Sigmoid colon (tissue), 4 donors: ENCODE measurements around the gene TMEM129.

Experiments
- EP300 ChIP-seq, 4 donors: sonication (generic); formaldehyde crosslinking; IDR thresholded peaks; one replicate each; pipeline ENCODE4 v1.6.1; 2017; ENCODE audit warnings: antibody characterized with exemption in 4 of 4
- POLR2A ChIP-seq, 2 donors: fragments of 450-650 bp; IDR thresholded peaks; one replicate each; pipeline ENCODE4 v1.6.1; 2016; ENCODE audit warnings: antibody characterized with exemption in 2 of 2, mild to moderate bottlenecking in 2 of 2, moderate library complexity in 2 of 2
- POLR2AphosphoS5 ChIP-seq, 4 donors: sonication (generic); formaldehyde crosslinking; IDR thresholded peaks; one replicate each; pipeline ENCODE4 v1.6.1; 2017; ENCODE audit warnings: antibody characterized with exemption in 4 of 4
- TF ChIP-seq, protein P1 (sequence below), 4 experiments: fragments of 450-650 bp in 3 of 4; fragments of 200-600 bp in 1 of 4; IDR thresholded peaks; one replicate each; pipeline ENCODE4 v1.5.1; 2016 to 2019; ENCODE audit warnings: antibody characterized with exemption in 4 of 4, mild to moderate bottlenecking in 3 of 4, moderate library complexity in 2 of 4

DNA sequence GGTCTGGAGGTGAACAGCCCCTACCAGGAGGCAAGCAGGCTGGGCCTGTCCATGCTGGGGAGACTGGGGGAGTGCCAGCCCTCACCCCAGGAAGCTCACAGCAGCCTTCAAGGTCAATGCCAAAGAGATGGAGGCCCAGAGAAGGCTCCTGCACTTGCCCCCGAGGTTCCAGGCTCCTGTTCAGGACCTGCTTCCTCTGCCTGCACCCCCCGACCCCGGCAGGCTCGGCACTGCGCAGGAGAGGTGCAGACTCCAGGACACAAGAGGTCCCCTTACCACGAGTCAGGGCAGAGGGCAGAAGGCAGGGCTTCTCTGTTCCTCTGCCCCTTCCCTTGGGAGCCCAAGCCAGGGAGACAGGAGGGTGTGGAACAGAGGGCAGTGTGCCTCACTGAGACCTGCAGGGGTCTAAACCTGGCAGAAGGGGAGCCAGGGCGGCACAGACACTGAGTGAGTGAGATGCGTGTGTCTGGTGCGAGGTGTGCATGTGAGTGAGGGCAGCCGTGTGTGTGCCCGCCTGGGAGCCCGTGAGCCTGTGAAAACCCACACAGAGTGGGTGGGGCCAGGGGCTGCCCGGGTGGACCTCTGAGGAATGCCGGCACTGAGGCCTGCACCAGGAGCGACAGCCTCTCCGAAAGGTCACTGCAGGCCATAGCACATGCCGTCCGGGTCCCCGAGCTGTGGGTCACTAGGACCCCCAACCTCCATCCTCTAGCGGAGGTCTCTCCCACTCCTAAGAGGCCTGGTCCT lies 41.3 kb upstream of the TMEM129 start:
- TF ChIP-seq, protein P1, sequence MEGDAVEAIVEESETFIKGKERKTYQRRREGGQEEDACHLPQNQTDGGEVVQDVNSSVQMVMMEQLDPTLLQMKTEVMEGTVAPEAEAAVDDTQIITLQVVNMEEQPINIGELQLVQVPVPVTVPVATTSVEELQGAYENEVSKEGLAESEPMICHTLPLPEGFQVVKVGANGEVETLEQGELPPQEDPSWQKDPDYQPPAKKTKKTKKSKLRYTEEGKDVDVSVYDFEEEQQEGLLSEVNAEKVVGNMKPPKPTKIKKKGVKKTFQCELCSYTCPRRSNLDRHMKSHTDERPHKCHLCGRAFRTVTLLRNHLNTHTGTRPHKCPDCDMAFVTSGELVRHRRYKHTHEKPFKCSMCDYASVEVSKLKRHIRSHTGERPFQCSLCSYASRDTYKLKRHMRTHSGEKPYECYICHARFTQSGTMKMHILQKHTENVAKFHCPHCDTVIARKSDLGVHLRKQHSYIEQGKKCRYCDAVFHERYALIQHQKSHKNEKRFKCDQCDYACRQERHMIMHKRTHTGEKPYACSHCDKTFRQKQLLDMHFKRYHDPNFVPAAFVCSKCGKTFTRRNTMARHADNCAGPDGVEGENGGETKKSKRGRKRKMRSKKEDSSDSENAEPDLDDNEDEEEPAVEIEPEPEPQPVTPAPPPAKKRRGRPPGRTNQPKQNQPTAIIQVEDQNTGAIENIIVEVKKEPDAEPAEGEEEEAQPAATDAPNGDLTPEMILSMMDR (IDR thresholded peaks at IDR 0.05) = no peak
- TF ChIP-seq EP300 (IDR thresholded peaks at IDR 0.05) (no peak), POLR2A (IDR thresholded peaks at IDR 0.05) (no peak), POLR2AphosphoS5 (IDR thresholded peaks at IDR 0.05) (no peak)
